Measurements from ENCODE around the gene CDCA4. TPM values are rescaled to one million over a fixed set of nuclear protein-coding genes. Genes with fewer than 3 reads are reported as not detected.

Gene CDCA4
- polyA plus RNA-seq, 2 of the 4 experiments (the other 2 are of a cell fraction), result 24.2 to 26.9 TPM

GRCh38 chr14:105012171-105012985 is 8.5 kb downstream of the CDCA4 start (continued):
- no peak for TF ChIP-seq NPAS2 (CRISPR knock-in tag; IDR thresholded peaks at IDR 0.05; ENCODE audit: borderline replicate concordance)
- peak; percentile 80 for TF ChIP-seq SMC3 (IDR thresholded peaks at IDR 0.05)

GRCh38 chr14:105011312-105011990 is 9.4 kb downstream of the CDCA4 start:
- FAIRE-seq (no peak), DNase-seq (ENCODE audit: low read depth in 1 of 2, low spot score in 1 of 2) (no peak), ATAC-seq (no peak)
- Histone ChIP-seq H3K9me3 (no peaks in the 10 kb centered on the region), H3K27ac (no peak overlapping the region), H3K4me2 (no peak overlapping the region), H3K4me1 (peaks cover 41% of the 10 kb centered on the region), H3K4me3 (no peak overlapping the region)
- ChIA-PET CTCF (interaction anchor here (0.9 to 28.5 kb wide), 20 partner anchors 10 to 113 kb away, joined by 3 to 509 read pairs (median 11); partner anchors contain the start of genes CDCA4, CLBA1 and GPR132), POLR2A (interaction anchor here (0.6 kb wide), 1 partner anchor 26 kb away, joined by 3 read pairs; the partner anchor contains the start of gene CLBA1)
- WGBS (ENCODE audit: missing lambda C conversion rate), result 89% methylated on average over 29 of the region's 29 CpGs
- TF ChIP-seq CBX2 (IDR thresholded peaks at IDR 0.05; ENCODE audit: borderline replicate concordance, low read depth), result no peak
- no peak for TF ChIP-seq CTCF (IDR thresholded peaks at IDR 0.05)
- no peak for TF ChIP-seq FOSL2 (IDR thresholded peaks at IDR 0.05)
- no peak for TF ChIP-seq FOSL2 (CRISPR knock-in tag; IDR thresholded peaks at IDR 0.05)
- TF ChIP-seq HDAC2 (IDR thresholded peaks at IDR 0.05), result no peak
- no peak for TF ChIP-seq EHF (CRISPR knock-in tag; IDR thresholded peaks at IDR 0.05)
- no peak for TF ChIP-seq NPAS2 (CRISPR knock-in tag; IDR thresholded peaks at IDR 0.05; ENCODE audit: borderline replicate concordance)
- no peak for TF ChIP-seq MYC (IDR thresholded peaks at IDR 0.05; ENCODE audit: borderline replicate concordance, low read length)
- TF ChIP-seq RCOR1 (IDR thresholded peaks at IDR 0.05; ENCODE audit: low read depth, low read length), result no peak
- no peak for TF ChIP-seq KDM1A (IDR thresholded peaks at IDR 0.05; ENCODE audit: low read depth)
- TF ChIP-seq GATA3 (IDR thresholded peaks at IDR 0.05; ENCODE audit: borderline replicate concordance), result no peak
- TF ChIP-seq CEBPB (IDR thresholded peaks at IDR 0.05), result no peak

GRCh38 chr14:105010891-105011291 is 10.0 kb downstream of the CDCA4 start:
- no peak for DNase-seq (ENCODE audit: low read depth in 1 of 2, low spot score in 1 of 2)
- H3K4me1 ChIP-seq, result peaks cover 37% of the 10 kb centered on the region
- ChIA-PET POLR2A (interaction anchor here (0.6 kb wide), 1 partner anchor 25 kb away, joined by 3 read pairs; the partner anchor contains the start of gene CLBA1), CTCF (interaction anchor here (1.5 to 28.5 kb wide), 9 partner anchors 9 to 37 kb away, joined by 7 to 509 read pairs (median 31); partner anchors contain the start of genes CDCA4 and CLBA1)
- ATAC-seq, result no peak
- no peak for FAIRE-seq
- no peaks in the 10 kb centered on the region for H3K9me3 ChIP-seq
- 80% methylated on average over 15 of the region's 17 CpGs for WGBS (ENCODE audit: missing lambda C conversion rate)
- no peak overlapping the region for H3K27ac ChIP-seq
- no peak overlapping the region for H3K4me2 ChIP-seq
- TF ChIP-seq REST (IDR thresholded peaks at IDR 0.05) (no peak), RARB (CRISPR knock-in tag; IDR thresholded peaks at IDR 0.05) (no peak), POLR2A (IDR thresholded peaks at IDR 0.05; ENCODE audit: low read length) (no peak), RCOR1 (IDR thresholded peaks at IDR 0.05; ENCODE audit: low read depth, low read length) (no peak), HOXB13 (CRISPR knock-in tag; IDR thresholded peaks at IDR 0.05; ENCODE audit: low read depth) (no peak), JUN (IDR thresholded peaks at IDR 0.05) (no peak), ESRRA (IDR thresholded peaks at IDR 0.05; ENCODE audit: borderline replicate concordance, low read length) (no peak), ELK1 (IDR thresholded peaks at IDR 0.05; ENCODE audit: low read depth, low read length) (no peak), EP300 (IDR thresholded peaks at IDR 0.05) (no peak)
- H3K4me3 ChIP-seq, result no peak overlapping the region

All from A549 (cell line).